ENCODE results near the gene PTAFR.

GRCh38 chr1:28144203-28145135 is 32.0 kb downstream of the PTAFR start:
- TF ChIP-seq EZH2 (IDR thresholded peaks at IDR 0.05; ENCODE audit: borderline replicate concordance, low read depth, low read length, severe bottlenecking) (no peak), CTCF (IDR thresholded peaks at IDR 0.05; ENCODE audit: borderline replicate concordance, extremely low read depth, low read length, poor library complexity, severe bottlenecking) (no peak)

Measured in DND-41 (cell line).